ENCODE data around the gene DEFB132. TPM values are rescaled to one million over a fixed set of nuclear protein-coding genes. Genes with fewer than 3 reads are reported as not detected.

The DEFB132 gene
- total and polyA plus RNA-seq, 2 of the 8 experiments (the other 6 are each of a cell fraction or from before 2014, with no cell fraction given), result not detected

- peak; percentile 29 for TF ChIP-seq CHD7 (IDR thresholded peaks at IDR 0.05; ENCODE audit: insufficient replicate concordance, low read length)
- no peak for TF ChIP-seq ATF2 (IDR thresholded peaks at IDR 0.05; ENCODE audit: low read length)
- no peak for TF ChIP-seq TBP (IDR thresholded peaks at IDR 0.05; ENCODE audit: low read depth, low read length)
- TF ChIP-seq SP1 (IDR thresholded peaks at IDR 0.05; ENCODE audit: low read depth, low read length), result no peak; the same call in 1 of the 2 replicates
- TF ChIP-seq RBBP5 (IDR thresholded peaks at IDR 0.05; ENCODE audit: borderline replicate concordance, low read depth, low read length), result no peak
- 0 out of 4 replicates have a peak, but pooled peaks of 1 of the 2 experiments have one; percentile 22 for TF ChIP-seq SIN3A (conservative IDR thresholded peaks at IDR 0.05 in 1 of 2, IDR thresholded peaks at IDR 0.05 in 1 of 2; ENCODE audit: low read depth in 1 of 2, low read length in 2 of 2)
- TF ChIP-seq TEAD4 (IDR thresholded peaks at IDR 0.05; ENCODE audit: low read depth, low read length), result no peak
- no peak for TF ChIP-seq YY1 (IDR thresholded peaks at IDR 0.05; ENCODE audit: low read depth, low read length)
- 0 out of 2 replicates have a peak, but pooled peaks have one; percentile 69 for TF ChIP-seq POU5F1 (IDR thresholded peaks at IDR 0.05; ENCODE audit: low read depth, low read length)
These were observed 42.9 kb downstream of the DEFB132 start (continued) for GRCh38 chr20:300345-300990.
